ENCODE measurements around the gene SERP2. TPM values are rescaled to one million over a fixed set of nuclear protein-coding genes. Genes with fewer than 3 reads are reported as not detected.

Gene SERP2
- total and polyA plus RNA-seq, 9 of the 15 experiments (the other 6 are each of a cell fraction or from before 2014, with no cell fraction given): 0.13 TPM; not detected in 8

GRCh38 chr13:44435142-44435918, 61.7 kb downstream of the SERP2 start (continued):
- TF ChIP-seq MEF2A (IDR thresholded peaks at IDR 0.05; ENCODE audit: control insufficient read depth, low read depth, low read length) (peak; percentile 97), U2AF1 (optimal IDR thresholded peaks at IDR 0.05; ENCODE audit: low read depth, low read length) (no peak), HDAC1 (IDR thresholded peaks at IDR 0.05) (no peak), MAZ (CRISPR knock-in tag; conservative IDR thresholded peaks at IDR 0.05 in 1 of 2, IDR thresholded peaks at IDR 0.05 in 1 of 2) (no peak), NONO (IDR thresholded peaks at IDR 0.05; ENCODE audit: low read depth in 2 of 2, low read length in 1 of 2) (no peak), RFX1 (IDR thresholded peaks at IDR 0.05) (peak; percentile 74), TFAM (CRISPR knock-in tag; conservative IDR thresholded peaks at IDR 0.05) (no peak), TBL1XR1 (IDR thresholded peaks at IDR 0.05; ENCODE audit: low read length in 2 of 2) (no peak), TBP (optimal IDR thresholded peaks at IDR 0.05; ENCODE audit: low read depth, low read length) (peak; percentile 46), ZNF431 (CRISPR knock-in tag; IDR thresholded peaks at IDR 0.05) (no peak), PTBP1 (IDR thresholded peaks at IDR 0.05; ENCODE audit: low read depth, low read length) (no peak), ZNF507 (tag; conservative IDR thresholded peaks at IDR 0.05) (no peak), CTBP1 (IDR thresholded peaks at IDR 0.05; ENCODE audit: borderline replicate concordance) (no peak; the same call in 1 of the 2 replicates), MLX (CRISPR knock-in tag; conservative IDR thresholded peaks at IDR 0.05) (no peak), HES1 (IDR thresholded peaks at IDR 0.05; ENCODE audit: low read depth) (no peak), TCF7 (IDR thresholded peaks at IDR 0.05; ENCODE audit: borderline replicate concordance) (no peak), NELFE (IDR thresholded peaks at IDR 0.05; ENCODE audit: insufficient read depth, insufficient read length) (no peak), ZFX (CRISPR knock-in tag; IDR thresholded peaks at IDR 0.05) (0 out of 2 replicates have a peak, but pooled peaks have one; percentile 21), POLR3G (IDR thresholded peaks at IDR 0.05; ENCODE audit: extremely low read depth, insufficient read length, insufficient replicate concordance) (no peak), C11orf30 (IDR thresholded peaks at IDR 0.05; ENCODE audit: low read depth) (peak; percentile 96)

All from K562 (cell line).